Fibroblast of gingiva (primary cell): ENCODE measurements around the gene EPB41L3.

ENCODE experiments used
- DNase-seq: peaks from one replicate; pipeline ENCODE4 v3.0.0-alpha.2; 2011; ENCODE audit warnings: low read depth

EPB41L3 gene

GRCh38 chr18:5451871-5452270, 91.9 kb downstream of the EPB41L3 start:
- no peak for DNase-seq

- no peak for DNase-seq
These were observed 92.6 kb downstream of the EPB41L3 start for GRCh38 chr18:5451150-5451549.

GRCh38 chr18:5449858-5450509, 93.8 kb downstream of the EPB41L3 start:
- no peak for DNase-seq

- no peak for DNase-seq
These were observed 96.4 kb downstream of the EPB41L3 start for GRCh38 chr18:5447442-5447841.

- DNase-seq = no peak
These were observed 99.0 kb downstream of the EPB41L3 start for GRCh38 chr18:5444847-5445246.

- no peak for DNase-seq
These were observed 99.5 kb downstream of the EPB41L3 start for GRCh38 chr18:5444269-5444668.

- peak; percentile 28 for DNase-seq
These were observed 103.7 kb downstream of the EPB41L3 start for GRCh38 chr18:5439986-5440696.

- DNase-seq = no peak
These were observed 109.4 kb downstream of the EPB41L3 start for GRCh38 chr18:5434425-5434824.

- DNase-seq = no peak
These were observed 111.8 kb downstream of the EPB41L3 start for GRCh38 chr18:5431836-5432575.

- DNase-seq = no peak
These were observed 113.7 kb downstream of the EPB41L3 start for GRCh38 chr18:5430131-5430530.

- no peak for DNase-seq
These were observed 114.1 kb downstream of the EPB41L3 start for GRCh38 chr18:5429681-5430080.

- no peak for DNase-seq
These were observed 118.1 kb downstream of the EPB41L3 start for GRCh38 chr18:5425721-5426120.

- DNase-seq = peak; percentile 22
These were observed 118.7 kb downstream of the EPB41L3 start for GRCh38 chr18:5424903-5425664.

GRCh38 chr18:5422626-5423025, 121.2 kb downstream of the EPB41L3 start:
- no peak for DNase-seq

GRCh38 chr18:5421981-5422380, 121.8 kb downstream of the EPB41L3 start:
- no peak for DNase-seq

GRCh38 chr18:5420906-5421305, 122.9 kb downstream of the EPB41L3 start:
- DNase-seq = no peak

GRCh38 chr18:5419601-5420000, 124.2 kb downstream of the EPB41L3 start:
- DNase-seq = no peak

GRCh38 chr18:5419030-5419429, 124.8 kb downstream of the EPB41L3 start:
- no peak for DNase-seq

GRCh38 chr18:5417342-5417741, 126.5 kb downstream of the EPB41L3 start:
- peak; percentile 44 for DNase-seq

- no peak for DNase-seq
These were observed 127.7 kb downstream of the EPB41L3 start for GRCh38 chr18:5416112-5416511.

GRCh38 chr18:5415665-5416064, 128.1 kb downstream of the EPB41L3 start:
- no peak for DNase-seq

- DNase-seq = no peak
These were observed 128.8 kb downstream of the EPB41L3 start for GRCh38 chr18:5415031-5415430.
